Keratinocyte (primary cell): ENCODE data around the gene PDE3A.

Source experiments
- CTCF ChIP-seq, 3 experiments: IDR thresholded peaks in 1 of 3; conservative IDR thresholded peaks in 1 of 3; optimal IDR thresholded peaks in 1 of 3; 2 replicates in 2 of 3; 3 replicates in 1 of 3; pipeline versions ENCODE3 to v1.5.1; 2011; ENCODE audit warnings: low read length in 3 of 3, mild to moderate bottlenecking in 3 of 3, moderate library complexity in 2 of 3, control low read depth in 1 of 3, inconsistent platforms in 1 of 3; ENCODE audit not compliant: insufficient read depth in 2 of 3; ENCODE audit errors: extremely low read depth in 1 of 3
- EZH2 ChIP-seq: IDR thresholded peaks from one replicate; pipeline ENCODE4 v1.6.1; 2012; ENCODE audit warnings: inconsistent platforms, mild to moderate bottlenecking, low read length, moderate library complexity

- TF ChIP-seq CTCF (optimal IDR thresholded peaks at IDR 0.05 in 1 of 3, IDR thresholded peaks at IDR 0.05 in 1 of 3, conservative IDR thresholded peaks at IDR 0.05 in 1 of 3; ENCODE audit: extremely low read depth in 1 of 3, insufficient read depth in 2 of 3, low read length in 3 of 3) = no peak
- no peak for TF ChIP-seq EZH2
These were observed 126.5 kb downstream of the PDE3A start for GRCh38 chr12:20494851-20495250.
